ENCODE measurements around the gene GPBAR1. TPM values are rescaled to one million over a fixed set of nuclear protein-coding genes. Genes with fewer than 3 reads are reported as not detected.
A peak's percentile ranks its signal among the peaks of the same experiment; 100 is the strongest.

The GPBAR1 gene
- total RNA-seq, 4 donors from 2014 or later = 3.3 to 7.0 (median 3.9) TPM

DNA sequence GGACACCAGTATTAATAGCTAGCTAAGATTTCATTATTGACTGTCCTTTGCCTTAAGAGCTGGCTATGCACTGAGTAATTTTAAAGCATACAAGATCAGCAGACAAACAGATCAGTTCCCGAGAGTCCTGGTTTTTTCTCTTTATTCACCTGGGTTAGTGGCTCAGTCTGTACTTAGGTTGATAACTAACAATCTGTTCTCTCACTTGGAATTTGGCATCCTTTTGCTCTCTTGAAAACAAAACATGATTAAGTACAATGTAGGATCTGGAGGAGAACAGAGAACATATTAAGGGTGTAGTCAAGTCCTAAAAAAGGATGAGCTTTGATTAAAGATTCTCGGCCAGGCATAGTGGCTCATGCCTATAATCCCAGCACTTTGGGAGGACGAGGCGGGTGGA lies 27.3 kb upstream of the GPBAR1 start:
- Histone ChIP-seq H3K9me3 (no peaks in the 10 kb centered on the region), H3K27ac (no peak overlapping the region), H3K36me3 (peaks cover 0 to 81% (median 0%) of the 10 kb centered on the region in 3 donors), H3K27me3 (no peaks in the 10 kb centered on the region), H3K4me1 (peaks cover 7 to 35% (median 10%) of the 10 kb centered on the region in 4 donors), H3K4me3 (no peak overlapping the region)
- TF ChIP-seq, protein P1, sequence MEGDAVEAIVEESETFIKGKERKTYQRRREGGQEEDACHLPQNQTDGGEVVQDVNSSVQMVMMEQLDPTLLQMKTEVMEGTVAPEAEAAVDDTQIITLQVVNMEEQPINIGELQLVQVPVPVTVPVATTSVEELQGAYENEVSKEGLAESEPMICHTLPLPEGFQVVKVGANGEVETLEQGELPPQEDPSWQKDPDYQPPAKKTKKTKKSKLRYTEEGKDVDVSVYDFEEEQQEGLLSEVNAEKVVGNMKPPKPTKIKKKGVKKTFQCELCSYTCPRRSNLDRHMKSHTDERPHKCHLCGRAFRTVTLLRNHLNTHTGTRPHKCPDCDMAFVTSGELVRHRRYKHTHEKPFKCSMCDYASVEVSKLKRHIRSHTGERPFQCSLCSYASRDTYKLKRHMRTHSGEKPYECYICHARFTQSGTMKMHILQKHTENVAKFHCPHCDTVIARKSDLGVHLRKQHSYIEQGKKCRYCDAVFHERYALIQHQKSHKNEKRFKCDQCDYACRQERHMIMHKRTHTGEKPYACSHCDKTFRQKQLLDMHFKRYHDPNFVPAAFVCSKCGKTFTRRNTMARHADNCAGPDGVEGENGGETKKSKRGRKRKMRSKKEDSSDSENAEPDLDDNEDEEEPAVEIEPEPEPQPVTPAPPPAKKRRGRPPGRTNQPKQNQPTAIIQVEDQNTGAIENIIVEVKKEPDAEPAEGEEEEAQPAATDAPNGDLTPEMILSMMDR (IDR thresholded peaks at IDR 0.05) = no peak
- TF ChIP-seq POLR2A (IDR thresholded peaks at IDR 0.05) = no peak
- DNase-seq = no peak

- DNase-seq = no peak
Measured at GRCh38 chr2:218234521-218234920, 26.3 kb upstream of the GPBAR1 start.

DNA sequence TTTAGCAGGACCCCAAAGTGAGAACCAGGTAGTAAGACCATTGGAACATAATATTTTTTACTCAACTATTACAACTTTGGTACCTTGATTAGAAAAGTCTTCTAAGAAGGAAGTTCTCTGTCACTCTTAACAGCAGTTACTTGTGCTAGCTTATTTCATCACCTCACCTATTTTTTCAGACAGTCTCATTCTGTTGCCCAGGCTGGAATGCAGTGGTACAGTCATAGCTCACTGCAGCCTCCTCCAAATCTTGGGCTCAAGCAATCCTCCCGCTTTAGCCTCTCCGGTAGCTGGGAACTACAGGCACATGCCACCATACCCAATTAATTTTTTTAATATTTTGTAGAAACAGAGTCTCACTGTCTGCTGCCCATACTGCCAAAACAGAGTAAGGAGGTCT lies 25.8 kb upstream of the GPBAR1 start:
- no peaks in the 10 kb centered on the region for H3K9me3 ChIP-seq
- H3K27me3 ChIP-seq = no peaks in the 10 kb centered on the region
- no peak for TF ChIP-seq POLR2A (IDR thresholded peaks at IDR 0.05)
- TF ChIP-seq, protein P1 (IDR thresholded peaks at IDR 0.05) = no peak
- peaks cover under 1 to 20% (median 5%) of the 10 kb centered on the region in 4 donors for H3K4me1 ChIP-seq
- peaks cover 0 to 91% (median 0%) of the 10 kb centered on the region in 3 donors for H3K36me3 ChIP-seq
- H3K4me3 ChIP-seq = no peak overlapping the region
- no peak overlapping the region for H3K27ac ChIP-seq
- no peak for DNase-seq

More at GRCh38 chr2:218234521-218234920, 26.3 kb upstream of the GPBAR1 start:
- Histone ChIP-seq H3K9me3 (no peaks in the 10 kb centered on the region), H3K27me3 (no peaks in the 10 kb centered on the region), H3K36me3 (peaks cover 0 to 86% (median 0%) of the 10 kb centered on the region in 3 donors), H3K27ac (no peak overlapping the region), H3K4me1 (peaks cover 4 to 25% (median 8%) of the 10 kb centered on the region in 4 donors), H3K4me3 (no peak overlapping the region)
- TF ChIP-seq, protein P1 (IDR thresholded peaks at IDR 0.05) = no peak
- TF ChIP-seq POLR2A (IDR thresholded peaks at IDR 0.05) = no peak

DNA sequence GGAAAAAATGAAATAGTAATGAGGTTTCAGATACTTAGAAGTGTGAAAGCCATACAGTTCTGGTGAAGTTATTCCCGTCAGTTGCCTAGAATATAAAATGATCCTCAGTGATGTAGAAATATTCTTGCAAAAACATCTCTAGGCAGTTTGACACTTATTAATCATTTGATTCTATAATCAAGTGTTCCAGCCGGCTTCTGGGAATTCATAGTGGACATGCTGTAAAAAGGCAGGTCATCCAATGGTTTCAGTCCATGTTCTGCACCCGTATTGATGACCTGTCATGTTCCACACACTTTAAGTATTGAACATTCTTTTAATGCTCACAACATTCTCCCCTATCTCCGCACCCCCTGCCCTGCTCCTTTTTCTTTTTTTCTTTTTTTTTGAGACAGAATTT lies 24.0 kb upstream of the GPBAR1 start:
- Histone ChIP-seq H3K27me3 (no peaks in the 10 kb centered on the region), H3K27ac (no peak overlapping the region), H3K4me1 (peaks cover 0 to 3% (median 0%) of the 10 kb centered on the region in 4 donors), H3K9me3 (no peaks in the 10 kb centered on the region), H3K4me3 (no peak overlapping the region), H3K36me3 (peaks cover 0 to 98% (median 0%) of the 10 kb centered on the region in 3 donors)
- TF ChIP-seq POLR2A (IDR thresholded peaks at IDR 0.05) = no peak
- TF ChIP-seq, protein P1 (IDR thresholded peaks at IDR 0.05) = no peak
- DNase-seq = no peak

DNA sequence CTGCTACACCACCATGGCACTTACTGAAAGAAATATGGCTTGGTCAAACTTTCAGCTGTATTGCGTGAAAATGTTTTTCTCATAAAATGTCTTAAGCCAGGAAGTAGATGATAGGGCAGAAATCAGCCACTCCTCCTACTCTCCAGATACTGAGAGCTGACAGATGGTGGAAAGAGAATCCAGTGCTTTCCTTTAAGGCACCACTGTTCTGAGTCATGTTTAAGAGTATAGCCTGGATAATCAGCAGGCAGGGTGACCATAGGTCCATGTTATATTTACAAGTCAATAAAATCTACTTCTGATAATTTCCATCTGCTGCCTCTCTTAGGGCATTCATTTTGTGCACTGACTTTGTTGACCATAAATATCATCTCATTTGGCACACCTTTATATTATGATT lies 21.9 kb upstream of the GPBAR1 start:
- no peak for DNase-seq
- TF ChIP-seq, protein P1 (IDR thresholded peaks at IDR 0.05) = no peak
- TF ChIP-seq POLR2A (IDR thresholded peaks at IDR 0.05) = no peak
- H3K9me3 ChIP-seq = no peaks in the 10 kb centered on the region
- no peaks in the 10 kb centered on the region for H3K27me3 ChIP-seq
- no peak overlapping the region for H3K4me3 ChIP-seq
- H3K4me1 ChIP-seq = no peaks in the 10 kb centered on the region
- H3K36me3 ChIP-seq = peaks cover 0 to 96% (median 0%) of the 10 kb centered on the region in 3 donors
- H3K27ac ChIP-seq = peak overlapping the region in 2 of 4 donors; percentile 51 to 62

GRCh38 chr2:218244204-218244603 lies 16.6 kb upstream of the GPBAR1 start:
- H3K4me3 ChIP-seq = no peak overlapping the region
- no peak for DNase-seq
- TF ChIP-seq POLR2A (IDR thresholded peaks at IDR 0.05) = no peak
- TF ChIP-seq, protein P1 (IDR thresholded peaks at IDR 0.05) = no peak

More at GRCh38 chr2:218244204-218244603, 16.6 kb upstream of the GPBAR1 start:
- no peaks in the 10 kb centered on the region for H3K27me3 ChIP-seq
- H3K36me3 ChIP-seq = peaks cover 0 to 96% (median 4%) of the 10 kb centered on the region in 3 donors
- H3K27ac ChIP-seq = no peak overlapping the region
- no peaks in the 10 kb centered on the region for H3K9me3 ChIP-seq
- no peaks in the 10 kb centered on the region for H3K4me1 ChIP-seq
